ENCODE data around the gene SH2D6. TPM values are rescaled to one million over a fixed set of nuclear protein-coding genes. Genes with fewer than 3 reads are reported as not detected.

SH2D6 gene
- total and polyA plus RNA-seq, 2 of the 8 experiments (the other 6 are each of a cell fraction or from before 2014, with no cell fraction given): 0.42 TPM; not detected in 1

- Histone ChIP-seq H4K91ac (replicated peaks; ENCODE audit: insufficient read length, low read length) (no peak overlapping the region), H3K14ac (ENCODE audit: insufficient read length) (no peak overlapping the region), H3K4me3 (ENCODE audit: extremely low read depth in 1 of 4, insufficient read depth in 2 of 4, low read depth in 3 of 4, low read length in 4 of 4) (no peak overlapping the region), H2AK5ac (ENCODE audit: low read depth, low read length) (no peak overlapping the region), H3K23ac (ENCODE audit: insufficient read length) (no peak overlapping the region), H3K4ac (replicated peaks; ENCODE audit: insufficient read length, low read depth, low read length) (no peak overlapping the region), H3K27me3 (replicated peaks in 1 of 4; ENCODE audit: control insufficient read depth in 3 of 4, extremely low read depth in 1 of 4, insufficient read depth in 3 of 4, low read length in 3 of 4) (no peaks in the 10 kb centered on the region), H3K79me2 (ENCODE audit: control insufficient read depth in 1 of 2, insufficient read depth in 2 of 2, low read length in 2 of 2) (no peaks in the 10 kb centered on the region), H2BK20ac (ENCODE audit: low read length) (no peak overlapping the region), H4K5ac (ENCODE audit: insufficient read length, low read depth, low read length) (no peak overlapping the region), H2BK12ac (ENCODE audit: low read depth, low read length) (0 out of 2 replicates have a peak overlapping the region, but pooled peaks have one; percentile 27), H3K56ac (replicated peaks; ENCODE audit: insufficient read length, low read depth, low read length) (no peak overlapping the region), H2BK120ac (replicated peaks; ENCODE audit: low read depth, low read length) (no peak overlapping the region), H3K9ac (replicated peaks in 1 of 4; ENCODE audit: extremely low read depth in 1 of 4, low read depth in 3 of 4, low read length in 3 of 4) (no peak overlapping the region), H3K27ac (ENCODE audit: low read depth, low read length) (no peak overlapping the region), H2AFZ (ENCODE audit: low read length) (no peak overlapping the region), H2BK15ac (ENCODE audit: low read length) (no peak overlapping the region), H3K23me2 (ENCODE audit: low read depth, low read length) (no peaks in the 10 kb centered on the region), H3K9me3 (ENCODE audit: insufficient read depth in 2 of 2, low read depth in 1 of 2, low read length in 1 of 2) (no peaks in the 10 kb centered on the region), H3K4me2 (ENCODE audit: insufficient read depth in 1 of 2, low read depth in 2 of 2, low read length in 2 of 2) (no peak overlapping the region), H3K79me1 (ENCODE audit: low read depth, low read length) (no peaks in the 10 kb centered on the region), H4K20me1 (replicated peaks in 1 of 2; ENCODE audit: control insufficient read depth in 1 of 2, insufficient read depth in 2 of 2, low read length in 2 of 2) (no peaks in the 10 kb centered on the region), H3K36me3 (ENCODE audit: control insufficient read depth in 2 of 4, insufficient read depth in 4 of 4, low read length in 3 of 4) (no peaks in the 10 kb centered on the region), H3K4me1 (replicated peaks in 1 of 4; ENCODE audit: control insufficient read depth in 3 of 4, insufficient read depth in 4 of 4, low read length in 3 of 4) (peaks cover 0 to 5% (median 1%) of the 10 kb centered on the region in 4 experiments; a peak in 3 of 7 replicates), H4K8ac (ENCODE audit: extremely low read depth, insufficient read depth, low read length) (no peak overlapping the region), H2BK5ac (ENCODE audit: low read depth, low read length) (no peak overlapping the region), H3K18ac (ENCODE audit: extremely low read depth, low read length) (no peak overlapping the region; the same call in 1 of the 2 replicates)
- FAIRE-seq: no peak
- POLR2A ChIA-PET (ENCODE audit: partially characterized antibody): interaction anchor here (0.6 to 55.3 kb wide), 7 partner anchors 9 to 131 kb away, joined by 3 to 1889 read pairs (median 10); partner anchors contain the start of genes GGCX and MAT2A
- TF ChIP-seq RXRA (IDR thresholded peaks at IDR 0.05; ENCODE audit: insufficient read depth, low read depth, low read length): no peak
- no peak for DNase-seq (ENCODE audit: low read depth in 1 of 2, low spot score in 2 of 2)
- WGBS, 2 experiments (ENCODE audit: extremely low coverage in 1 of 2, insufficient coverage in 1 of 2, insufficient read length in 1 of 2, insufficient replicate concordance in 2 of 2, low coverage in 1 of 2, low lambda C conversion rate in 2 of 2, missing lambda C conversion rate in 1 of 2): 80% methylated on average over 6 of the region's 6 CpGs; no CpG with 5 or more reads in 1 of the 2 experiments
- CTCF ChIA-PET (ENCODE audit: partially characterized antibody): interaction anchor here (0.9 to 1.8 kb wide), 6 partner anchors 9 to 94 kb away, joined by 3 to 10 read pairs (median 4); partner anchors contain the start of gene MAT2A
Measured at GRCh38 chr2:85444629-85445172, 26.2 kb downstream of the SH2D6 start.

All from H1 (cell line).